HG03469 (cell line): Measurements from ENCODE around the gene SYT14.
"Not testable (repeated sequence)": the region's sequence is repeated elsewhere in the genome, so short reads cannot be mapped to it uniquely, and the experiment has no call there.

Experiments
- ATAC-seq: cut with Tn5 transposase; IDR thresholded peaks from one replicate; pipeline ENCODE4 v1.9.1; 2021; ENCODE audit warnings: mild to moderate bottlenecking, moderate library complexity, moderate number of reproducible peaks; ENCODE audit not compliant: unreplicated experiment

Gene SYT14

GRCh38 chr1:209936125-209936524 lies 1.9 kb upstream of the SYT14 start:
- ATAC-seq: no peak

GRCh38 chr1:209945377-209945776 lies 7.4 kb downstream of the SYT14 start:
- ATAC-seq: no peak

GRCh38 chr1:209948155-209948554 lies 10.1 kb downstream of the SYT14 start:
- no peak for ATAC-seq

- no peak for ATAC-seq
Observed at GRCh38 chr1:209956116-209956515, 18.1 kb downstream of the SYT14 start.

- ATAC-seq: no peak
Observed at GRCh38 chr1:209959623-209960022, 21.6 kb downstream of the SYT14 start.

GRCh38 chr1:209960926-209961325 lies 22.9 kb downstream of the SYT14 start:
- no peak for ATAC-seq

DNA sequence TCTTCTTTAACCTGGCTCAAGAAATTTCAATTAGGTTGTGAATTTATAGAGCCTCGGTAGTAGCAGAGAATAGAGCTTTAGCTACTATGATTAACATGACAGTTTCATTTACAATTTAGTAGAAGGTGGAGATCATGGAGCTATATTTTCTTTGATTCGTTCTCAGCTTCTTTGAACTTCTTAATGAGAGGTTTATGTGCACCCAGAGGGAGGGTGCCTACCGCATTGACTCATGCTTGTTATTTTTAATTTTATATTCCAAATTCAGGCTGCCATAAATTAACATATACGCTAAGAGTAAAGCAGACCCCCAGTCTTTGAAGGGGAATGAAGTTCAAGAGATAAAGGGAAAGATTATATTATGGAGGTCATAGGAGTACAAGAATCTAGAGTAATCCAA lies 24.4 kb downstream of the SYT14 start:
- no peak for ATAC-seq

- no peak for ATAC-seq
Observed at GRCh38 chr1:209962856-209963255, 24.8 kb downstream of the SYT14 start.

GRCh38 chr1:209965996-209966395 lies 28.0 kb downstream of the SYT14 start:
- ATAC-seq: no peak

GRCh38 chr1:209978721-209979120 lies 40.7 kb downstream of the SYT14 start:
- ATAC-seq: not testable (repeated sequence)

DNA sequence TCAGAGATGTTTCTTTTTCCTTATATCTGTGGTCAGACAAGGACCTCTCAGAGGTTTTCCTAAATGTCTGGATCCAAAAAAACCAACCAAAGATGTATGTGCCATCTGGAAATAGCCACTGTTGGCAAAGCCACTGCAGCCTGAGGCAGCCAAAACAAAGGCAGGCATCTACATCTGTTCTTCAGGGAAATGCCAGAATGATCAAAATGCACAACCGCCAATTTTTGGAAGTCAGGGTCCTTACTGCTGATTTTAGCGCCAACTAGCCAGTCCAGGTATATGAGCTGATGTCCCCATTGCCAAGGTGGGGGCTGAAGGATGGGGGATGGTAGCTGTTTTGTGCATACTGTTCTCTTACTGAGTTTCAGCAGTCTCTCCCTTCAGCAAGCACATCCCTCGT lies 45.9 kb downstream of the SYT14 start:
- no peak for ATAC-seq

DNA sequence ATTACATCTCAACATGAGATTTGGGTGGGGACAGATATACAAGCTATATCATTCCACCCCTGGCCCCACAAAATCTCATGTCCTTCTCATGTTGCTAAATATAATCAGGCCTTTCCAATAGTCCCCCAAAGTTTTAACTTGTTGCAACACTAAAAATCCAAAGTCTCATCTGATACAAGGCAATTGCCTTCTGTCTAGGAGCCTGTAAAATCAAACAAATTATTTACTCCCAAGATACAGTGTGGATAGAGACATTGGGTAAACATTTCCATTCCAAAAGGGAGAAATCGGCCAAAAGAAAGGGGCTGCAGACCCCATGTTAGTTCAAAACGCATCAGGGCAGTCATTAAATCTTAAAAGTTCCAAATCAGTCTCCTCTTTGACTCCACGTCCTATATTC lies 47.0 kb downstream of the SYT14 start:
- no peak for ATAC-seq

- no peak for ATAC-seq
Observed at GRCh38 chr1:209988706-209989105, 50.7 kb downstream of the SYT14 start.

- ATAC-seq: no peak
Observed at GRCh38 chr1:209989525-209989924, 51.5 kb downstream of the SYT14 start.

GRCh38 chr1:209993061-209993830 lies 55.2 kb downstream of the SYT14 start:
- ATAC-seq: no peak

DNA sequence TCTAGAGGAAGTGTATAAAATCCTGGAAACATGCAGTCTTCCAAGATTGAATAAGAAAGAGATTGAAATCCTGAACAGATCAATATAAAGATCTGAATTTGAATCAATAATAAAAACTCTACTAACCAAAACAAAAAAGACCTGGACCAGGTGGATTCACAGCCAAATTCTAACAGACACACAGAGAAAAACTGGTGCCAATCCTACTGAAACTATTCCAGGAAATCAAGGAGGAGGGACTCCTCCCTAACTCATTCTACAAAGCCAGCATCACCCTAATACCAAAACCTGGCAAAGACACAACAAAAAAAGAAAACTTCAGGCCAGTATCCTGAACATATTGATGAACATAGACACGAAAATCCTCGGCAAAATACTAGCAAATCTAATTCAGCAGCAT lies 58.3 kb downstream of the SYT14 start:
- ATAC-seq: no peak

DNA sequence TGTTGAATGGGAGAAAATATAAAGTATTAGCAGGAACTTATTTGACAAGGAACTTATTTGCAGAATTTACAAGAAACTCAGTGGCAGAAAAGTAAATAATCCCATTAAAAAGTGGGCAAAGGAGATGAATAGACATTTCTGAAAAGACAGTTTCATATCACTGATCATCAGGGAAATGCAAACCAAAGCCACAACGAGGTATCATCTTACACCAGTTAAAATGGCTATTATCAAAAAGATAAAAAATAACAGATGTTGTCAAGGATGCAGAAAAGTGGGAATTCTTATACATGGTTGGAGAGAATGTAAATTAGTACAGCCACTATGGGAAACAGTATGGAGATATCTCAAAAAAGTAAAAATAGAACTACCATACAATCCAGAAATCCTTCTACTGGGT lies 61.0 kb downstream of the SYT14 start:
- ATAC-seq: no peak

DNA sequence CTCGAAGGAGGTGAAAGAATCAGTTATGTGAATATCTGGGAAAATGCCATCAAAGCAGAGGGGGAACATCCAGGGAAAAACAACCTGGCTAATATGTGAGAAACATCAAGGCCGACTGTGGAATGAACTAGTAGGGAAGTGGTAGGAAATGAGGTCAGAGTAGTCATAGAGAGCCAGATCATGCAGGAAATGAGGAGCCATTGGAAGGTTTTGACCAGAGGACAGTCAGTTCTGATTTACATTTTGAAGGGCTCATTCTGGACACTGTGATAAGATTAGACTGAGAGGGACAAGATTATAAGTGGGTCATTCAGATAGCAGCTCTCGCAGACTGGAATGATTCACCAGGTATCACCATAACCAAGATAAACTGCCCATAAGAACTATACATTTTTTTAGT lies 63.7 kb downstream of the SYT14 start:
- no peak for ATAC-seq

DNA sequence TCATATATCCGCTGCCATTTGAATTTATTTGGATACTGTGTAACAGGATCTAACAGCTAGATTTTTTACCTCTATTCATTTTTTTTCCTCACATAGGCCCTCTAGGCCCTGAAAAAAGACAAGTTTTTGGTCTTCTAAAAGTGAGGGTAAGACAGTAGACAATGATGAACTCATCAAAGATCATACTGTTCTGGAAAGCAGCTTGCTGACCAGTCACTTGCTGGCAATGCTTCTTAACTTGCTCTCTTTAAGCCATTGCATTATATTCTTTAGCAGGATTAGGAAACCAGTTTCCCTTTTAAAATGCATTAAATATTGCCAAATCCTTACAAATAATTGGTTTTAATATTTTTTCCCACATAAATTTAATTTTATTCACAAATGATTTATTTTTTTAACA lies 65.5 kb downstream of the SYT14 start:
- no peak for ATAC-seq

- ATAC-seq: no peak
Observed at GRCh38 chr1:210010161-210010560, 72.1 kb downstream of the SYT14 start.

GRCh38 chr1:210021145-210021860 lies 83.3 kb downstream of the SYT14 start:
- no peak for ATAC-seq

- ATAC-seq: no peak
Observed at GRCh38 chr1:210022044-210022443, 84.0 kb downstream of the SYT14 start.
